NCI-H1417 treated with DMSO at 0.1 percent for 48 hours (cell line): ENCODE results near the gene IQCE.
A peak's percentile ranks its signal among the peaks of the same experiment; 100 is the strongest.
"Not testable (repeated sequence)": the region's sequence is repeated elsewhere in the genome, so short reads cannot be mapped to it uniquely, and the experiment has no call there.

Source experiments
- DNase-seq: peaks from one replicate; lab custom pipeline; 2025; lab: John Stamatoyannopoulos, UW

Gene IQCE

DNA sequence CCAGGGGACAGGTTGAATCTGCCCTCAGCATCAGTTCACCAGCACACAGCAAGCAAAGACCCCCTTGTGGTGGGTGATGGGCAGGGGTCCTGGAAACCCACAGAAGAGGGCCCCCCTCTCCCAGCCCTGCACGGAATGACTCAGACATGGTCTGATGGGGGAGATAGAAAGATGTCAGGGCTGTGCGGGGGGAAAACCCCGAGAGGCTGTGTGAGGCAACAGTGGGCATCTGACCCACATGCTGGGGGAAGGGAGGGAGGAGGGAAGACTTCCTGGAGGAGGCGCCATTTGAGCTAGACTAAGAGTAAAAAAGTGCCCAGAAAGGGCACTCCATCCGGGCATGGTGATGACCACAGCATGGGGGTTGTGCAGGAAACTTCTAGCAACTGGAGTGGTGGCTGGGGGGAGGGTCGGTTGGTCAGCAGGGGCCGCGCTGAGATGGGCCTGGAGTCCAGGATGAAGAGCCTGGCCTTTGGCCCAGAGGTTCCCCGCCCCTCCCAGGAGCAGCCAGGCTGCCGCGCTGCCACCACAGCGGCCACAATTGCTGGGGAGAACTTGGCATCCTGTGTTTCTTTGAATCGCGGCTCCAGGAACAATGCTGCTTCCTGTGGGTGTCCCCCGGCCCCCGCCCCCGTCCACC lies 36.7 kb upstream of the IQCE start:
- no peak for DNase-seq

GRCh38 chr7:2522780-2523433 lies 35.9 kb upstream of the IQCE start:
- DNase-seq, result no peak

DNA sequence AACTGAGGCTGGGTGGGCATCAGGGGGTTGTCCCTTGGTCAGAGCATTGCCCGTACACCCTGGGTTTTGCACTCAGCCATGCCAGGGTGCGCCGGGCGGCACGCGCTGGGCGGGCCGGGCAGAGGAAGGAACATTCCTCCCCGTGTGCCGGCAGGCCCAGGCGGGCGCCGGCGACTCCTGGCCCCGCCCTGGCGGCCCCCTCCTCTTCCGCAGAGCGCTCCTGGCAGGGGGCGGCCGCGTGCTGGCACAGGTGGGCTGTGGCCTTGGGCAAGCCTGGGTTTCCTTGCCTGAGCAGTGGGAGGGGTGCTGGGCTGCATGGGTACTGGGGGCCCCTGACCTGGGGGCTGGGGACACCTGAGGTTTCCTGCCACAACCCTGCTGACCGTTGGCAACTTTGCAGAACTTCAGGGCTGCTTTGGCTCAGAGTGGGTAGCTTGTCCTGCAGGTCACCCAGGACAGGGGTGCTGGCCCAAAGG lies 35.3 kb upstream of the IQCE start:
- peak; percentile 65 for DNase-seq

DNA sequence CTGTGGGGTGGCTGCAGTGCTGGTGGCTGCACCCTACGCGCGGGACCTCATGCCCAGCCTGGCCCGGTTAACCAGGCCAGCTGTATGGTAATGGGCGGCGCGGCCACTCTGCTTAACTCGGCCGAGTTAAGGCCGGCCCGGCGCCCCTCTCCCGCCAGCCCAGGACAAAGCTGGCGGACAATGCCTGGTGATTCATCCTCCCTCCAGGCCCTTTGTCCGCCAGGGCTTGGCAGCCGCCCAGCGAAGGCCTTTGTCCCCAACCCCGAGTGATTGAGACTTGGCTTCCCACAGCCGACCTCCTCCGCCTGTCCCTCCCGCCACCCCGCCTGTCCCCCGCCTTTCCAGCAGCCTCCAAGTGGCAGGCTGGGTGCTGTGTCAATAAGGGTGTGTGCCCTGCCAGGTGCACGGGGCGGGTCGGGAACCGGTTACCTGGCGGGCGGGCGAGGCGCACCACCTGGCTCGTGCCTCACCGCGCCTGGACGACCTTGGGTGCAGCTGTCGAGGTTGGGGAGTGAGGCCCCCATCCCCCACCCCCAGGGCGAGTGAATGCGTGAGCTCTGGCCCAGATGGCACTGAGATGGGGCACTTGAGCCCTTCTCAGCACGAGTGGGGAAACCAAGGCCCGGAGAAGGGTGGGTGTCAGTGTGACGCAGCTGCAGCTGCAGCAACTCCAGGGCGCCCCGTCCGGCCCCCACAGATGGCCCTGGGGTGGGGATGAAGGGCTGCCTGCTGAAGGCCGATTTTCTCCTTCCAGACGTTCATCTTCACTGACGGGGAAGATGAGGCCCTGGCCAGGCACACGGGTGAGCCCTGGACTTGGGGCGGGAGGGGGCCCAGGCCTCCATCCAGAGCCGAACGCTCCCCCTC lies 34.6 kb upstream of the IQCE start:
- peak; percentile 79 for DNase-seq

GRCh38 chr7:2524808-2525657 lies 33.7 kb upstream of the IQCE start:
- DNase-seq, result no peak

GRCh38 chr7:2525658-2526630 lies 32.8 kb upstream of the IQCE start:
- peak; percentile 49 for DNase-seq

- no peak for DNase-seq
Observed at GRCh38 chr7:2526659-2527504, 31.9 kb upstream of the IQCE start.

GRCh38 chr7:2527505-2528467 lies 31.0 kb upstream of the IQCE start:
- DNase-seq, result peak; percentile 82

DNA sequence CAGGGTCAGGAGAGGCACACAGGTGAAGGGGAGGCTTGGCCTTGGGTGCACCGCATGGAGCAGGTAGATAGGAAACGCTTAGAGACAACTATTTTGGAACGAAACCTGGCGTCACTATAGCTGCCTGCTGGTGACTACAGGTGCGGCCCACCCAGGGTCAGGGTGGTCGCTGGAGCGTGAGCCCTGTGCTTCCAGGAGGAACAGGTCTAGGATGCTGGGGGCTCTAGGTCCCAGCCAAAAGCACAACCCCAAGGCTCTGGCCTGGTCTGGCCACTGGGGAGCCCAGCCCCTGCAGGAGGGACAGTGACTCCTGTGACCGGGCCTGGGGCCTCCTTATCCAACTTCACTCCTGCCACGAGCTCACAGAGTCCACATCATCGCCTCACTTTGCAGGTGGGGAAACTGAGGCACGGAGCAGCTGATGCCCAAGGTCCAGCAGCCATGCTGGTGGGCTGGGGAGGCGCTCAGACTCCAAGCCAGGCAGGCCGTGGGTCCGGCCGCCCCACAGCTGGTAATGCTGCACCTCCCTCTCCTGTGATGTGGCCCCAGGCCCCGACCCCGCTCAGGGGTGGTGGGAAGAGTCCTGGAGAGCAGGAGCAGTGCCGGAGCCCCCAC lies 30.2 kb upstream of the IQCE start:
- DNase-seq, result no peak

DNA sequence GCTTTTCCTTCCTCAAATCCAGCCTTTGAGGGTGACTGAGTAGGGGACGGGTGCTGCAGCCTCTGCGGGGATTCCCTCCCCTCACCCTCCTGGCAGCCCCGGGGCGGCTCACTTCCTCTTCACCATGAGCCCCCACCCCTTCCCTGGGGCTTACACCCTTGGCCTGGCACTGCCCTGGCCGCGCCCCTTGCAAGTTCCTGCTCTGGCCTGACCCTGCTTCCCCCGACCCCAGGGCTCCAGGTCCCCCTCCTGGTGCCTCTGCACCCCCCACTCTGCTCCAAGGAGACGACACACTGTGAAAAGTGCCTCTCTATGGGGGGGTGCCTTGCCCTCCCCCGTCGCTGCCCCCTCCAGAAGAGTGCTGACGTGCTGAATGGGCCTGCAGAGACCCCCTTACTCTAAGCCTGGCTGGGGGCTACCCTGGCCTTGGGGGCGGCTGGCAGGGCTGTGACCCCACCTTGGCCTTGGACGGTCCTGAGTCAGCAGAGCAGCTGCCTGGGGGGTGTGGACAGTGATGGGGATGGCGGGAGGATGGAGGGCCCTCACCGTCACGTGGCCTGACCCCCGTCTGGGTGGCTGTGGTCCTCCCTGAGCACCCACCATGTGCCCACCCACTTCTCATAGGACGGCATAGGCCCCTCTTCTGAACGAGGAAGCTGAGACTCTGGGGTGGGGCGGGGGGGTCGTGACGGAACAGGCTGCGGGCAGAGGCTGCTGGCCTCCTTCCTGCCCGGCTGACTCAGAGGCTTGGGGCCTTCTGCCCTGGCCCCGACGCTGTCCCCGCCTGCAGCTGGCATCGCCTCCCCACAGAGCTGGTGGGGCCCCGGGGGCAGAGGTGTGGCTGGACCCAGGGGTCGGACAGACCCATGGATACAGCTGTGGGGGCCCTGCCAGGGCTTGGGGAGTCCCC lies 29.4 kb upstream of the IQCE start:
- no peak for DNase-seq

DNA sequence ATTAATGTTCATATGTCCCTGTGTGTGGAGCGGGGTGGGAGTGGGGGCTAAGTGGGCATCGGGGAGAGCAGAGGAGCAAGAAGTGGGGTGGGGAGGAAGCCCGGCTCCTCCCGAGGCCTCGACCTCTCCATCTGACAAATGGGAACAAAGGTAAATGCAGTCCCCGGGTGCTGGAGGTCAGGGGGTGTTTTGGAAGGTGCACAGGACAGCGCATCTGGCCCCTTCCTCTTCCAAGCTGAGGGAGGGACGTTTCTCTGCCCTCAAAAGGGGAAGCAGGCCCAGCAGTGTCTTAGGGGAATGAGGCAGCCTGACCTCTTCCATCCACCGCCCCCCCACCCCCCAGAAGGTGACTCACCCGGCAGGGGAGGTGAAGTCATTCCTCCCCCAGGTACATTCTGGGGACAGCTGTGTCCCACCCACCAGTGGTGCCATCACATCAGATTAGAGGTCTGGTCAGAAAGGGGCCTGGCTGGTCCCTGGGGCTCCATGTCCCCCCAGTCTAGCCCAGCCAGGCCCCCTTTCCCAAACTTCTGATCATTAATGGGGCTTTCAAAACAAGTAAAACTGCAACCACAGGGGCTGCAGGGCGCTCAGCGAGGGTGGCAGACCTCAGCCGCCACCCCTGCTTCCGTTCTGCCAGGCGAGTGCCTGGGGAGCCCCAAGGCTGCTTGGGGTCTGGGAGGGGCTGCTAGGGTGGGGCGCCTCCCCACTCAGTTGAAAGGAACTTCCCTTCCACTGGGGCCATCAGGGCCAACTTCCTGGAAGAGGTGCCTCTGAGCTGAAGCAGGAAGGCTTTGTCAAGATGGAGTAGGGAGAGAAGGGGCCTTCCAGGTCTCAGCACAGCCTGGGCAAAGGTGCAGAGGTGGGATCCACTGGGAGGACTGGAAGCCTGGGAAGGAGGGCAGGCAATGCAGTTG lies 28.4 kb upstream of the IQCE start:
- no peak for DNase-seq

- DNase-seq, result not testable (repeated sequence)
Observed at GRCh38 chr7:2530994-2531795, 27.6 kb upstream of the IQCE start.

GRCh38 chr7:2531796-2532110 lies 27.0 kb upstream of the IQCE start:
- DNase-seq, result not testable (repeated sequence)

DNA sequence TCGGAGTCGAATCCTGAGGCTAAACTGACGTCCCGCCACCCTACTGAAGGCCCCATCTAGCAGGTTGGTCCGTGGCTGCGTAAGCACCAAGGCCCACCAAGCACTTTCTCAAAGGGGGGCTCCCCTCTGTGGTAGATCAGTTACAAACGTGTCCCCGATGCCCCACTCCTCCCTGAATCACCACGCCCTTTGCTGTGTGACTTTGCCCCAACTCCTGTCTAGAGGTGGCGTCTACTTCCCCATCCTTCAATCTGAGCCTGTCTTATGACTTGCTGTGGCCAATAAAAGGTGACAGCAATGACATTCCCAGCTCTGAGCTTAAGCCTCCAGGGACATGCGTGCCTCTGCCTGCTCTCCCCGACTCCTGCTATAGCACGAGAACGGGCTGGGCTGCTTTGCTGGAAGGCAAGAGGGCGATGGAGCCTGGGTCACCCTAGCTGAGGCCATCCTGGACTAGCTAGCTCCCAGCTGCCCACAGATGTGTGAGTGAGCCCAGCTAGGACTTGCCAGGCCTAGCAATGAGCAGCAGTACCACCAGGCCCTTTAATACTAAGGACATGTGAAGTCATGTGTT lies 26.5 kb upstream of the IQCE start:
- not testable (repeated sequence) for DNase-seq

DNA sequence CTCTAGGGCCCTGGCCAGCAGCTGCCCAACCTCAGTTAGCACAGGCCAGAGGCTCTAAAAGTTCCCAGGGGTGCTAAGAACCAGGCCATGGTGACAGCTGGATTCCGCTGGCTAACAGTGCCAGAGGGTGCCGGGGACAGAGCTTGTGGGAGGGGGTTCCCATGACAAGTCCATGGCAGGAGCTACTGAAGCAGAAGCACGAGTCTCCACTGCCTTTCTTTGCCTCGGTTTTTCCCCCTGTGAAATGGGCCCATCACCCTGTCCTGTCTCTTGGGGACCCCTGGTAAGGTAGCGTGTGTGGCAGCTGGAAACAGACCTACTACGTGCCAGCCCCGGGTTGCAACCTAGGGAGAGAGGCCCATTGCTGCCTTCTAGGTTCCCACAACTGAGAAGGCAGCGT lies 26.0 kb upstream of the IQCE start:
- DNase-seq, result not testable (repeated sequence)
